Omental fat pad (tissue), 4 donors: ENCODE data around the gene ABLIM2. TPM values are rescaled to one million over a fixed set of nuclear protein-coding genes. Genes with fewer than 3 reads are reported as not detected.

Experiments used
- ATAC-seq: fragments of 150-250 bp; one replicate; pipeline ENCODE4 v1.9.1; 2016; ENCODE audit warnings: mild to moderate bottlenecking, moderate library complexity; ENCODE audit not compliant: low FRiP score
- DNase-seq: peaks from one replicate; pipeline ENCODE4 v3.0.0-alpha.2; 2019; ENCODE audit warnings: low spot score
- total RNA-seq, 4 donors: library from RNA; depleted of rRNA; stranded (reverse); fragments of >200 nt; gene quantifications; one replicate each; pipeline ENCODE4 v1.1.0, GENCODE V29; 2016
- TF ChIP-seq, protein P1 (sequence below), 3 donors: fragments of 450-650 bp; IDR thresholded peaks; one replicate each; pipeline ENCODE4 v1.5.1; 2016 to 2017; ENCODE audit warnings: antibody characterized with exemption in 3 of 3, mild to moderate bottlenecking in 3 of 3, moderate library complexity in 2 of 3

The ABLIM2 gene
- total RNA-seq, 4 donors from 2014 or later: 10.1 to 34.2 (median 13.7) TPM

DNA sequence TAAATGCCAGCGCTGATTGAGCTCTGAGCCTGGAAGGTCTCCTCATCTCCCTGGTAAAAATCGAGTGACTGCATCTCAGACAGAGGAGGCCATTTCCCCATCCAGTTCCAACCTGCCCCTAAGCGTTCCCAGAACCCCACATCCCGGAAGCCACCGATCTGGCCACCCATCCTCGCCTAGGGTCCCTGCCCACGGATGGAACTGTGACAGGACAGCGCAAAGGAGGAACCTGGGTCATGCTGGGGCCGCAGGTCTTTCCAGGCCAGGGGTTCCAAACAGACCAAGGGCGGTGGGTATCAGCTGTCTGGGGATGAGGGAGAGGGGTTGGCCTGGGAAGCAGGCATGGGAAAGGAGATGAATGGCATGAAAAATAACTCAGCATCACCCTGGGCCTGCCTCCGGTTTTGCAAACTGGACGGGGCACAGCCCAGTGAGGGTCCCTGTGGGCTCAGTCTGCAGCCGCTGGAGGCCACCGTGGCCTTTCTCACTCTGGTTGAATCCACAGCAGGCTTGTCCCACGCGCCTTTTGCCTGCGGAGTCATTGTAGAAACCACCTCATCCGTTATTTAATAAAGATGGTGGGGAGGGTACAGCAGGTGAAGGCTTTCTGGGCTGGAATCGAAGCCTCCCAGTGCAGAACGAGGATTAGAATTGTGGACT is 49.1 kb downstream of the ABLIM2 start:
- ATAC-seq: no peak
- TF ChIP-seq, protein P1, sequence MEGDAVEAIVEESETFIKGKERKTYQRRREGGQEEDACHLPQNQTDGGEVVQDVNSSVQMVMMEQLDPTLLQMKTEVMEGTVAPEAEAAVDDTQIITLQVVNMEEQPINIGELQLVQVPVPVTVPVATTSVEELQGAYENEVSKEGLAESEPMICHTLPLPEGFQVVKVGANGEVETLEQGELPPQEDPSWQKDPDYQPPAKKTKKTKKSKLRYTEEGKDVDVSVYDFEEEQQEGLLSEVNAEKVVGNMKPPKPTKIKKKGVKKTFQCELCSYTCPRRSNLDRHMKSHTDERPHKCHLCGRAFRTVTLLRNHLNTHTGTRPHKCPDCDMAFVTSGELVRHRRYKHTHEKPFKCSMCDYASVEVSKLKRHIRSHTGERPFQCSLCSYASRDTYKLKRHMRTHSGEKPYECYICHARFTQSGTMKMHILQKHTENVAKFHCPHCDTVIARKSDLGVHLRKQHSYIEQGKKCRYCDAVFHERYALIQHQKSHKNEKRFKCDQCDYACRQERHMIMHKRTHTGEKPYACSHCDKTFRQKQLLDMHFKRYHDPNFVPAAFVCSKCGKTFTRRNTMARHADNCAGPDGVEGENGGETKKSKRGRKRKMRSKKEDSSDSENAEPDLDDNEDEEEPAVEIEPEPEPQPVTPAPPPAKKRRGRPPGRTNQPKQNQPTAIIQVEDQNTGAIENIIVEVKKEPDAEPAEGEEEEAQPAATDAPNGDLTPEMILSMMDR (IDR thresholded peaks at IDR 0.05): no peak
- DNase-seq: no peak

GRCh38 chr4:8108991-8109390 is 49.6 kb downstream of the ABLIM2 start:
- TF ChIP-seq, protein P1 (IDR thresholded peaks at IDR 0.05): no peak
- ATAC-seq: no peak
- DNase-seq: no peak

DNA sequence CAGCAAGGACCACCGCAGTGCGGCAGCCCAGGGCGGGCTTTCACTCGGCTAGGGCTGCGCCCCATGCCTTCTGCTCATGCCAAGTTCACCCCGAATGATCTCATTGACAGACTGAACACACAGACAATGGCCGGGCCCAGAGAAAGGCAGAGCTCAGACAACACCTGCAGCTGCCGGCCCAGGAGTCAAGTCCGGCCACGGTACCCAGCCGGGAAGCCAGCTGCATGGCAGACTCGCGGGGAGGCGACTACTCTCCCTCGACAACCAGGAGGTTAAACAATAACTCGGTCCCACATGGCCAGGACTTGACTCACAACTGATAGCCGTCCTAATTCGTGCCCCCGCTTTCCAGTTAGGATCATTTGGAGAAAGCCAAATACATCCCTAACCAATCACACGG is 50.4 kb downstream of the ABLIM2 start:
- no peak for DNase-seq
- TF ChIP-seq, protein P1 (IDR thresholded peaks at IDR 0.05): no peak
- ATAC-seq: no peak

DNA sequence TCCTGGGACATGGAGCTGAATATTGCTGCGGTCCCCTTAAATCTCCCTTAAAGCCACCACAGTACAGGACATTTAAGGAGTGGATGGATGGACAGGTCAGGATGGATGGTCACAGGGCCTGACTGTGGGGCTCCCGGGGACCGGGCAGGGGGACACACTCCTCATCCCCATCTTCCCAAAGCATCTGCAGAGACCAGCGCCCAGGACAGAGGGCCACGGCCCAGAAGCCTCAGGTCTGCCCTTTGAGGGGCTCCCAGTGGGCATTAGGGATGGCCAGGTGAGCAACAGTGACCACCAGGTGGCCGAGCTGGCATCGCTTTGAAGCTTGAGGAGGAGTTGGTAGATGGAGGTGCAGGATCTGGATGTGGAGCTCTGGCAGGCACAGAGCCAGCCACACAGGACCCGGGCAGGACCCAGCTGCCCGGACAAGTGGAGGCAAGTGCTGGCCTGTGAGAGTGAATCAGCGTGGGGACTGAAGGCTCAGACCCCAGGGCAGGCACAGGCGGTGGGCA is 51.4 kb downstream of the ABLIM2 start:
- no peak for DNase-seq
- no peak for ATAC-seq
- TF ChIP-seq, protein P1 (IDR thresholded peaks at IDR 0.05): no peak

DNA sequence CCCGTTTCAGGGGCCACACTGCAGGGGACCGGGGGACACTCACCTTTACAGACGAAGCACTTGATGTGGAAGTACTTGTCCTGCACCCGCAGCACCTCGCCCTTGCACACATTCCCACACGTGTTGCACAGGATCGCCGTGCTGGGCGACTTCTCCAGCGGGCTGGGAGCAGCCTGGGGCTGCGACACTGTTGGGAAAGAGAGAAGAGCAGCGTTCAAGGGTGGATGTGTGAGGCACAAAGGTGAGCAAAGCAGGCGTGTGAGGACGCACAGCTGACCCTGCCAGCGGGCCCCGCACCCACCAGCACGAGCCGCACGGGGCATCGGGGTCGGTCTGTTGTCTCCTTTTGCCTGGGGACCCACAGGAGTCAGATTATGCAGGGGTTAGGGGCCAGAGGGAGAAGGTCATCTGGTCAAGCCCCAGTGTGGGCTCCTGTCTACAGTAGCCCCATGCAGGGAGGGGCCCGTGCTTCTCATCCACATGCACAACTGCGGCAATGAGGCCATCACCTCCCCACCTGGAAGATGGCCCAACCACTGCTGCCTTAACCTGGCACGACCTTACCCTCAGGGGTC is 52.1 kb downstream of the ABLIM2 start:
- DNase-seq: no peak
- no peak for ATAC-seq
- TF ChIP-seq, protein P1 (IDR thresholded peaks at IDR 0.05): no peak

GRCh38 chr4:8105306-8106100 is 53.1 kb downstream of the ABLIM2 start:
- TF ChIP-seq, protein P1 (IDR thresholded peaks at IDR 0.05): no peak
- DNase-seq (no peak), ATAC-seq (no peak)
